Esophagus muscularis mucosa (tissue), 3 donors: ENCODE data around the gene GFER.

ENCODE experiments used
- CTCF ChIP-seq, 3 experiments: fragments of 200-600 bp in 2 of 3; fragments of 450-650 bp in 1 of 3; sonication (generic) in 2 of 3; IDR thresholded peaks; one replicate each; pipeline ENCODE4 v1.5.1; 2017 to 2019; ENCODE audit warnings: antibody characterized with exemption in 3 of 3, mild to moderate bottlenecking in 2 of 3, moderate library complexity in 1 of 3
- POLR2AphosphoS5 ChIP-seq, 2 donors: sonication (generic); formaldehyde crosslinking; IDR thresholded peaks; one replicate each; pipeline ENCODE4 v1.6.1; 2017; ENCODE audit warnings: antibody characterized with exemption in 2 of 2

- no peak for TF ChIP-seq CTCF (IDR thresholded peaks at IDR 0.05)
- TF ChIP-seq POLR2AphosphoS5 (IDR thresholded peaks at IDR 0.05), result no peak
Observed at GRCh38 chr16:2022723-2023091, 38.7 kb downstream of the GFER start.
